NCI-H748 (cell line): ENCODE results near the gene DNHD1.

Source experiments
- DNase-seq: peaks from one replicate; lab custom pipeline; 2025; ENCODE audit not compliant: unreplicated experiment; lab: John Stamatoyannopoulos, UW

DNHD1 gene

GRCh38 chr11:6583584-6583983 is 86.5 kb downstream of the DNHD1 start:
- no peak for DNase-seq

DNA sequence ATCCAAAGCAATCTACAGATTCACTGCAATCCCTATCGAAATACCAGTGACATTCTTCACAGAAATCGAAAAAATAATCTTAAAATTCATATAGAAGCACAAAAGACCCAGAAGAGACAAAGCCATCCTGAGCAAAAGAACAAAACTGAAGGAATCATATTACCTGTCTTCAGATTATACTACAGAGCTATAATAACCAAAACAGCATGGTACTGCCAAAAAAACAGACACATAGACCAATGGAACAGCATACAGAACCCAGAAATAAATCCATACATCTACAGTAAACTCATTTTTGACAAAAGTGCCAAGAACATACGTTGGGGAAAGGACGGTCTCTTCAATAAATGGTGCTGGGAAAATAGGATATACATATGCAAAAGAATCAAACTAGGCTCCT is 87.4 kb downstream of the DNHD1 start:
- no peak for DNase-seq

GRCh38 chr11:6586434-6587359 is 89.6 kb downstream of the DNHD1 start:
- DNase-seq, result peak; percentile 8

DNA sequence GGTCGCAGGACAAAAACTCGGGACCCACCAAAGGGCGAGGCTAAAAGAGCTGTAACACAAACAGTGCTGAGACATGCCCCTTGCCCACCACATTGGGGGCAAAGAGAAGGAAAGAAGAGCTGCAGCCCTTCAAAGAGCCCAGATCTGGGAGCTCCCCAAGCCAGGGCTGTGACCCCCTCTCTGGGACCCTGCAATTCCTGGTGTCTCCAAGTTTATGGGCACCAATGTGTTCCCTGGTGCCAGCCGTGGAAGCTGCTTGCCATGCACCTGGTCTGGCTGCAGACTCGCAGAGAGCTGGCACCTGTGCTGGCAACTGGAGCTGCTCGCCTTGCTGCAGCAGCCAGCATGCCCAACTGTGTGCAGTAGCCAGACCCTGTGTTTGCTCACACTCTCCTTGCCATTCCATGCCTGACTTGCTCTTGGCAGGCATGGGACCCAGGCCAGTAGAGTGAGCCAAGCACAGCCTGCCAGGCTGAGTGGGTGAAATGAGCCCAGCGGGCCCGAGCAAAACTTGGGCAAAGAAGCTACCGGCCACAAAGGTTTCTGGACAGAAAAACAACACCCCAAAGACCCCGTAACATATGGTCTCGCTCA is 90.4 kb downstream of the DNHD1 start:
- DNase-seq, result no peak

- DNase-seq, result no peak
These were observed 90.9 kb downstream of the DNHD1 start for GRCh38 chr11:6588018-6588417.

DNA sequence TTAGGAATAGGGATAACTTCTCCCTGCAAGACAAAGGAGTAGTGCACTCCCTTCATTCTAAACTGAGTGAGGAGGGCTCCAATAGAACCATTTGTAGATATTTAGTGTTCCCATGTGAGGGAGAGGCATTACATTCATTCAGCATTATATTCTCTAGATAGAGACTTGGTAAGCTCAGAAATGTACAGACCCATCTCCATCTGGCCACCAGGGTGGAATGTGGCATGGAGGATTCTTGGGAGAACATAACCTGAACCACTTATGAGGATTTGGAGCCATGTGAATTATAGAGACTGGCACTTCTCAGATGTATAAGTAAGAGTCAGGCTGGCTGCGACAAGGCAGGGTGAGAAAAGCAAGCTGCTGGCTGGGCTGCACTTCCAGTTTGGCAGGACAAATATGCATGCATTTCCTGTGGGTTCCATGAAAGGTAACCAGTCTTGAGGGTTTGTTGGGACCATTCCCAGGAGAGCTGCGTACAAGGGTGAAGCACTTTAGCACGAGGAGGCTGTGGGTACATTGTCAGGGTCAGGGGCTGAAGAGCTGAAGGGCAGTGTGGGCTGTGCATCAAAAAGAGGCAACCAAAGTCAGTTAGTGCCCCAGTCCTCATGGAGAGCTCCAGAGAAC is 97.2 kb downstream of the DNHD1 start:
- no peak for DNase-seq

DNA sequence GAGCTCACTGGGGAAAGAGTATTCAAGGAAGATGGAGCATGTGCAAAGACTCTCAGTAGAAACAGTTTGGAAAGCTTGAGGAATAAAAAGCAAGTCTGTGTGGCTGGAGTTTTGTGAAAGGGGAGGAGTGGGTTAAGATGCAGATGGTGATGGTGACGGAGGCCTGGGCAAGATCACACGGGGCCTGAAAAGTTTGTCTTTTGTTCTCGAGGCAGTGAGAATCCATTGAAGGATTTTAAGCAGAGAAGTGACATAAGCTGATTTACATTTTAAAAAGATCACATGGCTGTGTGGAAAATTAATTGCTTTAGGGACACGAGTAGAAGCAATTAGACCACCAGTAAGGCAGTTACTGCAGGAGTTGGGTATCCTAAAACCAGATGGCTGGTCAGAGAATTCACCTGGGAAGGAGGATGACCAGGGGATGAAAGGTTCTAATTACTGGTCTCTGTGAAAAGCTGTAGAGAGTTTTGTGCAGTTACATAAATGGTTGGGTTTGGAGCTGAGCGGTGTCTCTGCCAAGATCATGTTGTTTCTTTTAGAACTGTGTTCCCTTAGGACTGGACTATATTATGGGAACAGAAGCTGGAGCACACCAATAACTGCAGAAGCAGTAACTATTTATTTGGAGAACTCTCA is 99.3 kb downstream of the DNHD1 start:
- DNase-seq, result no peak

DNA sequence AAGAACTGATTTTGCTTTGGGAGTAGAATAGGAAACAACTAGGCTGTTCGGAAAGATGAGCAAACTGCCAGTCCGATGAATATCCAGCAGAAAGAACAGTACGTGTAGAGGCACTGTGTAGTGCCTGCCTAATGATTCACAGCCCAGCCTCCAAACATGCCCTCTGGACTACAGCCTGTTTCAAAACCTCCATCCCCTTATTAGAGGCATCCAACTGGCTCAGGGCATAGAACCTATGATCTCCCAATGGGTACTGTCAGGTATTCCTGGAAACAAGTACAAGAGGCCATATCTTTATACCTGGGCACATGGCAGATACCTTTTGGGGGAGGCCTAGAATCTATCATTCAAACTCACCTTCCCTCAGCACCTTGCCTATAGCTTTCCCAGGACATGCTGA is 101.5 kb downstream of the DNHD1 start:
- DNase-seq, result no peak

- no peak for DNase-seq
These were observed 102.4 kb downstream of the DNHD1 start for GRCh38 chr11:6599449-6599848.

DNA sequence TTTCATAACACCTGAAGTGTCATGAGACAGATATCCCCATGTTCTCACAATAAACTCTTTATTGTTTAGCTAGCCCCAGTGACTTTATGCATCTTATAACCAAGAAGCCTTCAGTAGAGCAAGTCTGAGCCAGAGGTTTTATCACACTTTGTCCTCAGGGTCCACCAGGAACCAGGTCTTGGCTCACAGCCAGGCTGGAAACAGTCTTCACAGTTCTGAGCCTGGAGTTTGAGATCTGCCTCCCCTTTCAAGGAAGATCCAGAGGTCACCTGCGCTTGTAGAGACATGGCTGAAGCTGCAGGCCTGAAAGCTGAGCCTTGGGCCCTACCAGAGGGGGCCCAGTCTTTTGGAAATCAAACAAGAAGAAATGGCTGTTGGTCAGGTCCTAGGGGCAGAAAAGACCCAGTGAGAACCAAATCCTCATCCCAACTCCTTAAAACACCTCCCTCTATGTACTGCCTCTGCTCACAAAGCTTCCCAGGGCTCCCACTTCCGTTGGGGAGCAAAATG is 102.9 kb downstream of the DNHD1 start:
- DNase-seq, result no peak

DNA sequence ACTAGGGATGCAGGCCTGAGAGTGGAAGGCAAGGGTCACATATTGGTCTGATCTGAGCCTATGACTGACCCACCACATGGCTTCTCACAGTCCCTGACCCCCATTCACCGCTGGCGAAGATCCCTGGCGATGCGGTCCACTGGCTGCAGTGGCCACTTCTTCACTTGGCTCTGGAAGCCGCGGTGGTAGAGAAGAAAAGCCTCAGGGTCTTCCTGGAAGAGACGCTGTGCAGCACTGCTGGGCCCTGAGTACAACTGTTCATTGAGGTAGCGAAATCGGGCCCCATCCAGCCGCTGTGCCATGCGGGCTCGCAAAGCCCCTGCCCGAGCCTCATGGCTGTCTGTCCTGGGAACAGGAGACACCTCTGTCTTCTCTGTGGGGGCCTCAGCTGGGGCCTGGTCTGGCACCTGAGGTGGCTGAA is 104.0 kb downstream of the DNHD1 start:
- no peak for DNase-seq

DNA sequence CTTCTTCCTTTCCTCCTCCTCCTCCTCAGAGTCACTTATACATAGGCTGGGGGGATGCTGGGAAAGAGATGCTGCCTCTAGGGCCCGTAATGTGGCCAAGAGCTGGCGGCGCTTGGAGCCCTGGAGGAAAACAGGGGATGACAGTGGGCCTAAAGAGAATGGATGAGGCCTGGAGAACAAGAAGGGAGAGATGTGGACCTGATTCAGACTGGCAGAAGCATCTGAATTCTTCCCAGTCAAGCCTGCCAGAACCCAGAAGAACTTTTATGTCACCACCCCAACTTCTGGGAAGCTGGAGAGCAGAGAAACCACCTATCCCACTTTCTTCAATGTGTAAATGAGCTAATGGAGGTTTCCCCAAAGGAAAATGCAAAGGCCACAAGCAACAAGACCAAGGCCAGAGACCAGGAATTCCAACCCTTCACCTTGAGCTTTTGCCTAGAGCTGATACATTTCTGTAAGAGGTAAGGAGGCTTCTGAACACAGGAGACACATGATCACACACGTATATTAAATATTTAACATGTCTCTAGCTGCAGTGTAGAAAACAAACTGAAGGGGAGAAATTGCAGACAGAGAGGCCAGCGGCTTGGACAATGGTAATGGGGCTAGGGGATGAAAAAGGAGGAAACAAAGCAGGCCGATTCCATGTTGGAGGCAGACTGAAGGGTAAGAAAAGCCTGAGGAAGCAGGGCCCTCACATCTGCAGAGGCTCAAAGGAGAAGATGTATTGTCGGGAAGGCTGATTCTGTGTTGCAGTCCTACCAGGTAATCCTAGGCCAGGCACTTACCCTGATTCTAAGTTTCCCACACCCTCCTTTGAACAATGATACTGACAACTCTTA is 105.2 kb downstream of the DNHD1 start:
- no peak for DNase-seq

- peak; percentile 87 for DNase-seq
These were observed 106.4 kb downstream of the DNHD1 start, which contains the start of the genes ILK and RRP8 for GRCh38 chr11:6603287-6604080. ILK (plus strand) TSS chr11:6603774; CDS start chr11:6604272, 498 bp downstream. RRP8 (minus strand) TSS chr11:6603616; CDS start chr11:6603502, 114 bp downstream.

DNA sequence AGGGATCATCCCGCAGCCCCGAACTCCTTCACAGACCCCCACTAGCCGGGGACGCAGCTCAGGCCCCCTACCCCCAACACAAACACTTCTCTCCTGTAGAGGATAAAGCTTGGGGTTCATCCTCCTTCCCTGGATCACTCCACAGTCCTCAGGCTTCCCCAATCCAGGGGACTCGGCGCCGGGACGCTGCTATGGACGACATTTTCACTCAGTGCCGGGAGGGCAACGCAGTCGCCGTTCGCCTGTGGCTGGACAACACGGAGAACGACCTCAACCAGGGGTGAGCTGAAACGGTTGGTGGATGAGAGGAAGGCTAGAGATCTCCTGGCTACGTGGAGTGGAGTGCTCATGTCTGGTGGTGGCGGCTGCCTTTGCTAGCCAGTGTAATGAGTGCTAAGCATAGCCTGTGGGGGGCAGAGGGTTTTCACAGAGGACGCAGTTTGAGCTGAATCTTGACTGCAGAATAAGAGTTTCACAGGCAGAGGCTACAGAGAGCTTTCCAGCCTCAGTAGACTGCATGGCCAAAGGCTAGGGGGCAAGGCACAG is 107.1 kb downstream of the DNHD1 start:
- peak; percentile 55 for DNase-seq

GRCh38 chr11:6604790-6605189 is 107.7 kb downstream of the DNHD1 start:
- DNase-seq, result no peak

DNA sequence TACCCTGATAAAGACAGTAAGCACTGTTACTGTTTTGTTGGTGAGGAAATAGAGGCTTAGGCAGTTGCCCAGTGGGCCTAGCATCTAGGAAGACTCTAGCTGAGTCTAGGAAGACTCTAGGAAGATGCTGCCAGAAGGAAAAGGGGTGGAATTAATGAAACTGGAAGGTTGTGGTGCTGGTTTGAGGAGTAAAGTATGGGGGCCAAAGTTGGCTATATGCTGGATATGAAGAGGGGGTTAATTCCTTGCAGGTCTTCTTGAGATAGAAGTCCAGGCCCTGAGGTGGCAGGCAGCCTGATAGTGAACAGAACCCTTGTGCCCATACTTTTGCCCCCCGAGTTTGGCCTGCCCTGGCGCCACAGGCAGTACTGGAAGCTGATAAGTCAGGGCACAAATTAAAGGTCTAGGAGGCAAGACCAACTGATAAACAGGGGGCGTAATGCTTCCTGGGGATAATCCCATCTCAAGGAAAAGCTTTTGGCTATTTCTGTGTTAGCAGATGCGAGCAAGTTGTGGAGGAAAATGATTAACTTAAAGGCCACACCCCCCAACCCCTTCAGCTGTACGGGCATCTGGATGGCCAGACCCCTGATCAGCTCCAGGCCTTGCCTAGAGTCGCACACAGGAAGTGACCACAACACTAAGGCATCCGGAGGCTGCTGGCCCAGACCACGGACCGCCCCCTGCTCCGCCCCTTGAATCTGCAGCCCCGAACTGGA is 109.5 kb downstream of the DNHD1 start:
- peak; percentile 69 for DNase-seq

- no peak for DNase-seq
These were observed 110.2 kb downstream of the DNHD1 start for GRCh38 chr11:6607190-6607795.

- DNase-seq, result no peak
These were observed 110.9 kb downstream of the DNHD1 start for GRCh38 chr11:6608011-6608410.
